HepG2 (cell line): ENCODE results near the gene RPTOR. TPM values are rescaled to one million over a fixed set of nuclear protein-coding genes. Genes with fewer than 3 reads are reported as not detected.
A peak's percentile ranks its signal among the peaks of the same experiment; 100 is the strongest.

Experiments used
- AGO1 ChIP-seq: fragments of 200-400 bp; formaldehyde crosslinking; IDR thresholded peaks from 2 replicates; pipeline ENCODE4 v1.6.1; 2017; ENCODE audit warnings: mild to moderate bottlenecking, low read depth, low read length, moderate library complexity; ENCODE audit not compliant: poor library complexity, severe bottlenecking
- EEA1 ChIP-seq: sonication (generic); formaldehyde crosslinking; IDR thresholded peaks from 2 replicates; pipeline ENCODE4 v1.5.1; 2020; ENCODE audit warnings: mild to moderate bottlenecking, missing genetic modification reagents, borderline replicate concordance
- EED ChIP-seq: sonication (generic); formaldehyde crosslinking; IDR thresholded peaks from 2 replicates; pipeline ENCODE4 v1.5.0; 2020; ENCODE audit warnings: mild to moderate bottlenecking, missing genetic modification reagents
- KLF6 ChIP-seq: IDR thresholded peaks from 2 replicates; pipeline ENCODE4 v1.8.0; 2016; ENCODE audit warnings: missing biosample characterization, missing genetic modification reagents
- MIER2 ChIP-seq: IDR thresholded peaks from 2 replicates; pipeline ENCODE4 v1.6.1; 2016; ENCODE audit warnings: missing biosample characterization, missing genetic modification reagents
- MLX ChIP-seq: IDR thresholded peaks from 2 replicates; pipeline ENCODE4 v1.6.1; 2016
- MTERF4 ChIP-seq: sonication (generic); formaldehyde crosslinking; IDR thresholded peaks from 2 replicates; pipeline ENCODE4 v1.8.0; 2023; ENCODE audit warnings: mild to moderate bottlenecking, missing genetic modification reagents
- MYC ChIP-seq: sonication (generic); formaldehyde crosslinking; IDR thresholded peaks from 2 replicates; pipeline ENCODE4 v1.9.0; 2021; ENCODE audit warnings: missing genetic modification reagents, borderline replicate concordance
- PBX3 ChIP-seq: sonication (generic); formaldehyde crosslinking; IDR thresholded peaks from 2 replicates; pipeline ENCODE4 v1.8.1; 2023; ENCODE audit warnings: missing genetic modification reagents, inconsistent platforms, borderline replicate concordance
- RFX1 ChIP-seq: fragments of 450-650 bp; IDR thresholded peaks from 2 replicates; pipeline ENCODE4 v1.6.1; 2017
- TBL1XR1 ChIP-seq: fragments of 150-350 bp; IDR thresholded peaks from 2 replicates; pipeline ENCODE4 v1.6.1; 2014; ENCODE audit warnings: borderline replicate concordance, low read length; ENCODE audit not compliant: partially characterized antibody
- THAP11 ChIP-seq: IDR thresholded peaks from 2 replicates; pipeline ENCODE4 v1.6.1; 2016; ENCODE audit warnings: missing biosample characterization, missing genetic modification reagents
- ZBTB37 ChIP-seq: sonication (generic); formaldehyde crosslinking; IDR thresholded peaks from 2 replicates; pipeline ENCODE4 v1.4.0; 2020; ENCODE audit warnings: mild to moderate bottlenecking, missing genetic modification reagents
- ZEB1 ChIP-seq: IDR thresholded peaks from 2 replicates; pipeline ENCODE4 v1.6.1; 2012; ENCODE audit warnings: mild to moderate bottlenecking, low read depth, inconsistent platforms; ENCODE audit not compliant: insufficient replicate concordance
- ZFP36L2 ChIP-seq: sonication (generic); formaldehyde crosslinking; IDR thresholded peaks from 2 replicates; pipeline ENCODE4 v1.4.0; 2020; ENCODE audit warnings: missing genetic modification reagents
- ZNF260 ChIP-seq: sonication (generic); formaldehyde crosslinking; IDR thresholded peaks from 2 replicates; pipeline ENCODE4 v1.4.0; 2020; ENCODE audit warnings: missing genetic modification reagents, low read depth, mild to moderate bottlenecking, borderline replicate concordance
- ZNF556 ChIP-seq: sonication (generic); formaldehyde crosslinking; IDR thresholded peaks from 2 replicates; pipeline ENCODE4 v1.4.0; 2020; ENCODE audit warnings: mild to moderate bottlenecking, missing genetic modification reagents, borderline replicate concordance
- ZNF564 ChIP-seq: sonication (generic); formaldehyde crosslinking; IDR thresholded peaks from 2 replicates; pipeline ENCODE4 v1.8.1; 2023; ENCODE audit warnings: mild to moderate bottlenecking, missing genetic modification reagents
- ZNF639 ChIP-seq: conservative IDR thresholded peaks from 2 replicates; pipeline ENCODE4 v1.6.1; 2018; ENCODE audit warnings: missing genetic modification reagents
- ZNF788 ChIP-seq: sonication (generic); formaldehyde crosslinking; IDR thresholded peaks from 2 replicates; pipeline ENCODE4 v1.5.0; 2020; ENCODE audit warnings: mild to moderate bottlenecking, missing genetic modification reagents, borderline replicate concordance
- ZSCAN31 ChIP-seq: sonication (generic); formaldehyde crosslinking; IDR thresholded peaks from 2 replicates; pipeline ENCODE4 v1.5.0; 2020; ENCODE audit warnings: low read depth, mild to moderate bottlenecking, missing genetic modification reagents
- ZSCAN5A ChIP-seq: sonication (generic); formaldehyde crosslinking; IDR thresholded peaks from 2 replicates; pipeline ENCODE4 v1.8.0; 2022; ENCODE audit warnings: mild to moderate bottlenecking, missing genetic modification reagents, borderline replicate concordance
- polyA plus RNA-seq, 8 experiments: library from polyadenylated mRNA; depleted of rRNA in 3 of 8; stranded (reverse) in 7 of 8; unstranded in 1 of 8; fragments of >200 nt; fragmentation: Illumina TruSeq in 4 of 8; extraction: Trizol in 4 of 8; gene quantifications; 2 replicates each; pipeline versions ENCODE4 v1.2.1 to v1.2.3, GENCODE V29; 2011 to 2016; ENCODE audit warnings: low read depth in 4 of 8, missing spikeins in 1 of 8, mixed read lengths in 1 of 8; ENCODE audit not compliant: insufficient read depth in 1 of 8
- total RNA-seq, 5 experiments: library from RNA; depleted of rRNA; stranded (reverse); fragments of >200 nt; fragmentation: Illumina TruSeq; extraction: Trizol; gene quantifications; 2 replicates each; pipeline ENCODE4 v1.2.3, GENCODE V29; 2016; ENCODE audit warnings: low read depth in 1 of 5

RPTOR gene
- total and polyA plus RNA-seq, 2 of the 13 experiments (the other 11 are each of a cell fraction or from before 2014, with no cell fraction given), result 6.6 to 25.3 TPM

GRCh38 chr17:80629298-80630028, 84.8 kb downstream of the RPTOR start (continued):
- TF ChIP-seq ZNF556 (CRISPR knock-in tag) (peak; percentile 79; the same call in 1 of the 2 replicates), ZSCAN5A (CRISPR knock-in tag) (no peak), MLX (CRISPR knock-in tag) (no peak), EEA1 (CRISPR knock-in tag) (0 out of 2 replicates have a peak, but pooled peaks have one; percentile 24), RFX1 (no peak), ZNF564 (CRISPR knock-in tag) (peak; percentile 69; the same call in 1 of the 2 replicates), ZBTB37 (no peak), ZNF788 (CRISPR knock-in tag) (peak; percentile 49; the same call in 1 of the 2 replicates), ZEB1 (peak; percentile 27), MTERF4 (CRISPR knock-in tag) (peak; percentile 88), MIER2 (CRISPR knock-in tag) (no peak), AGO1 (no peak), MYC (CRISPR knock-in tag) (peak; percentile 13; the same call in 1 of the 2 replicates), ZNF639 (CRISPR knock-in tag) (no peak), KLF6 (no peak), EED (CRISPR knock-in tag) (no peak), TBL1XR1 (peak; percentile 88), ZSCAN31 (CRISPR knock-in tag) (peak; percentile 65), ZNF260 (CRISPR knock-in tag) (no peak), PBX3 (CRISPR knock-in tag) (no peak), THAP11 (peak; percentile 36; the same call in 1 of the 2 replicates), ZFP36L2 (no peak)
